Amygdala (tissue), 56 donors: ENCODE data around the gene IGFBP5.

ENCODE experiments used
- DNase-seq, 56 donors: peaks; one replicate each; lab custom pipeline; 2025; lab: John Stamatoyannopoulos, UW

The IGFBP5 gene

DNA sequence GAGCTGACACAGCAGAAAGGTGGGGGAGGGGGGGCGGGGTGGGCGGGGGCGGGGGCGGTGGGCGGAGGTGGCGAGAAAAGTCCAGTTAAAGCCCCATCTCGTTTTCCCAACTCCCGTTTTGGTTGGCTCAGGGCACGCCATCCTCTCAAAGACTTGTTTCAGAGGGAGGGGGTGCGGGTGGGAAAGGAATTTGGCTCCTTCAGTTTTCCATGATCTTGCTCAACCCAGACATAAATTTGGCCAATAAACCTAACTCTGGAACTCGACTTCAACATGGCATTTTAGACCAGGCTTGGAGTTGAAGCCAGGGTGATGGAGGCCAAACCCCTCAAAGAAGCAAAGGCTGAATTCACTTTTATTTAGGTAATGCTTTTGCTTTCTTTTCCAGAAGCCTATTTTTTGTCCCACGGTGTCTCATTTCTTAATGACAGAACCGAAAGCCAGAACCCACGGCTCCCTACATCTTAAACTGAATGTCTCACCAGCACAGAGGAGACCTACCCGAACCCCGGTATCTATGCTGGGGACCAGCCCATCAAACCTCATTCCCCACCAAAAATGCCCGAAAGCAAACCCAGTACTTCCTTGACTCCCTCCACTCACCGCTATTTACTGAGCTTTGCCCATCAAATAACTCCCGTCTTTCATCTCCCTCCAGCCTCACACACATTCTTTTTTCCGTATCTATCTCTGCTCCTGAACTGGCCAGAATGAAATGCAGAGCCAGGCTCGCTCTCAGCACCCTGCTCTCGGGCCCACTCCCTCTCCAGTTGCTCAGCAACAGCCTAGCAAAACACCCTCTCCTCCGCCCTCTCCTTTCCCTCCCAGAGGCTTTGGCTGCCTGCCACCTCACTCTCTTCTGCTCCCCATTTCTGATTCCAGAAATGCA lies 4.3 kb downstream of the IGFBP5 start:
- peak in 45 of 56 donors; percentile 9 to 79 (median 52) for DNase-seq

DNA sequence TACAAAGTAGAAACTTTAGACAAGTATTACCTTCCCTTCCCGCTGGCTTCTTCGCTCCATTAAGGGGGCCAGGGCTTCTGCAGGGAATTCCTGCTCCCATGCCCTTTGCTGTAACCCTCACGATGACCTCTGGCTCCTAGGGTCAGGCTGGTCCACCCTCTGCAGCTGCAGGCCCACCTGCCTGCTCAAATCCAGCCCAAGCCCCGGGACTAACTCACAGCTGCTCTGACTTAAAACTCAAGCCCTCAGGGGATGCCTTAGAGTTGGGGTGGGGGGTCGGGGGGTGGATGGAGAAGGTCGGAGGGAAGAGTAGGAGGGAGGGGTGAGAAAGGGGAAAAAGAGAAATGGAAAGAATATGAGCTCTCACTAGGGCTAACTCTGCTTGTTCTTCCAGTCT lies 4.9 kb downstream of the IGFBP5 start:
- DNase-seq, result no peak

DNA sequence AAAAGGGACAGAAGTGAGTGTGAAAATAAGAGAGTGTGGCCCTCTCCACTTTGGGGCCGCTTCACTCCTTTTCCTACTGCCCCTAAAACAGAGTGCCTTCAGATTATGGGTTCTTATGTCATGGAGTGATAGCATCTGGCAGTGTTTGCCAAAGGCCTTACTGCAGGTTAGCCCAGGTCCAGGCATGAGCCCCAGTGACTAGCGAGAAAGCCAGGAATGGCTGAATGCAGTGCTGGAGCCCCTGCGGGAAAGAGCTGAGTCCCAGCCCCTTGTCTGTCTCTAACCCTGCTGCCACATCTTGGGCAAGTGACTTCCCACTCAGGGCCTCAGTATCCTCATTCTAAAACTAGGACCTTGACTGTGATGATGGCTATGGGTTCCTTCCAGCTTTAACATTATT lies 6.0 kb downstream of the IGFBP5 start:
- no peak for DNase-seq

DNA sequence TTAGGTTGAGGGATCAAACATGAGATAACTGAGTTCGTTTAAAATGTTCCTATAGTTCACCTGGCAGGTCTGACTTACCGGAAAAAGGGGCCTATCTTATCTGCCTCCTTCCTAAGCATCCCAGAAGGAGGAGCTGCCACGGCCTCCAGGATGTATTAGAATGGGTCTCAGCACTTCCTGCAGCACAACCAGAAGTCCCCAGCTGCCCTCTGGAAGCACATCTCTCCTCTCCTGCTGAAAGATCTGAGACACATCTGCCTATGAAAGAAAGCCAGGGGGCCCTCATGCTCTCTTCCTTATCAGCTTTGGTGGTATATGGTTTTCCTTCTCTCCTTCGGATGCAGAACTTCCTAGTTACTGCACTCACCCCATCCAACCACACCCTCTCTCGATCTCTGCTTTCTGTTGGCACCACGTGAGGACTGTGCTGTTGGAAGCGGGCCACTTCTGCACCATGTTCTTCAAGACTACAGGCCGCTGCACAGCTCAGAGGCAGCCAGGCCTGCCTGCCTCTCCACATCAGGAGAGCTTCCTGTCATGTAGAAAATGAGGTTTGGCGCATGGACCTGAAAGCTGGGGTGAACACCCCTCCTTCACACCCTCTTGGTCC lies 6.5 kb downstream of the IGFBP5 start:
- peak in 2 of 56 donors; percentile 16 to 28 for DNase-seq

DNA sequence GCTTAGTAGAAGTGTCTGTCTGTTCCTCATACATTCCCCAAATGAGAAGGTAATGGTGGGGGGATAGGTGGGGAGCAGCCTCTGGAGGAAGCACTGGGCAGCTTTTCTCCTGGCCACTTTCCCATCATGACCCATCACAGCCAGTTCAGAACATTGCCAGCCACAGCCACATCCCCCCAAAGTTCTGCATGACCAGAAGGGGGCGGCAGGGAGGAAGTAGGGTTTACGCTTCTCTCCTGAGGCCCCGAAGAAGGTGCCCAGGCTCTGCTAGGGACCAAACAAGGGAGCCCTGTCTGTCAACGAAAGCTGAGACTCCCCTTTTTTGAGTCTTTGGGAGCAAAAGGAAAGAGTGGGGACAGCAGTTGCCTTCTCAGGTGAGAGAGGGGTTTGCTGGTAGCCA lies 7.7 kb downstream of the IGFBP5 start:
- no peak for DNase-seq

DNA sequence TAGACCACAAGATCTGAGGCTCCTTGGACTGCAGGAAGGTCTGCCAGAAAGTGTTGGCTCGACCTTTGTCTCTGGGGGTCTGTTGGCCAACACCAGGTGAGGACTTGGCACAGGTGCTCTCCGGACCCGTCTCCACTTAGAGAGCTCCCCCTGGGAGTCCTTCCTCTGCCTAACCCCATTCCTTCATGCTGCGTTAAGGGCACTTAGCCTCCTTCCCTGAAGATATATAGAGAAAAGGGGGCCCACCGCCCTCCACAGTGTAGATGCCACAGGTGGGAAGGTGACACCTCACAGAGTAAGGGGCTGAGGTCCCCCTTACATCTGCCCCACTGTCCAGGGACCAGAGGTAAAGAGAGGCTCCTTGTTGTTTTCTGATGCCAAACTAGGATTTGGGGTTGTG lies 8.2 kb downstream of the IGFBP5 start:
- DNase-seq, result no peak

DNA sequence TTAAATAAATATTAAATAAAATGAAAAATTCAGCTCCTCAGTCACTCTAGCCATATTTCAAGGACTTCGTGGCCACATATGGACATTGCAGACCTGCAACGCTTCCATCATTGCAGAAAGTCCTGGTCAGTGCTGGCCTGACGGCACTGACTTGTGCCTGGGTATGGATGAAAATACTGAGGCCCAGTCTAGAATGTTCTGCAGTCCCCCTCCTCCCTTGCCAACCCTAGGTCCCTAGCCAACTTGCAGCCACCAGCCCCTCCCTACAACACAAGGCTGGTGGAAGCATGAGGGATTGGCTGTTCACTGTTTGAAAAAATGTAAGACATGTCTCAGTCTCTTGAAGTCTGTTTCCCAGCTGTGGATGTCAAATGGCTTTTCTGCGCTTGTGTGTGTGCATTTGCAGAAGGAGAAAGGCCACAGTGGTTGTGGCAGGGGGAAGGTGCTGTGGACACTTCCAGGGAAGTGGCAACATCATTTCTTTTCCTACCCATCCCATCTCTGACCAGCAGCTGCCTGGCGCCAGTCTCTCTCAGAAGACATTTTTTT lies 9.9 kb downstream of the IGFBP5 start:
- DNase-seq, result no peak

DNA sequence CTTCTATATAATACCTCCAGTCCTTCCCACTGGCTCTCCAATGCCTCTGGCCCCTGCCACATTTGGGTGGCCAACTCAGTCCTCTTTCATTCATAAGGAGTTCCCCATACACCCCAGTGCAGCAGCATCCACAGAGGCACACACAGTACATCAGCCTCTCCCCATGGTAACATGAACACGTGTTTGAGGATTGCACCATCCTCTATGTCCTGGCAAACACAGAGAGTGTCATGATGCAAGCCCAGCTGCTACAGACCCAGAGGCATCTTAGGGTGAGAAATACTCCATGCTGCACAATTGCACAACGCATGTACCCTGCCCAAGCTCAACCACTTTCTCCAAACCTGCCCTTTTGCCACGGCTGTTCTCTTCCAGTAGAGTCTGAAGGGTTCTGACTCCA lies 11.5 kb downstream of the IGFBP5 start:
- DNase-seq, result peak in 5 of 56 donors; percentile 17 to 28 (median 21)

DNA sequence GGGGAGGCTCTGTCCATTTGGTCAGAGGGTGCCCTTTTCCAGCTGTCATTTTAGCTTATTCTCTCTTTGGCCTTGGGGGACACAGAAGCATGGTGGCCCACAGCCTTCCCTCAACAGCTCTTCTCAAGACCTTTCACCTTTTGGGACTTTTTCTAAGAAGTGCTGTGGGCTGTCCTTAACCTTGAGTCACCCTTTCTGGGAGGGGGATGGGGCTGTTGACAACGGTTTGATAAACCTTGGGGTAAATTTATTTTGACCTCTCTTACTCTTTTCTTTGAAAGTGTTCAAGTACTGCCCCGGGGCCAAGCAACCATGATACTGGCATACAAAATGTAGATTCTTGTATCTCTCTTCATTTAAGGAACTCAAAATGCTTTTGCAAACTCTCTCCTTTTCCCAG lies 13.7 kb downstream of the IGFBP5 start:
- no peak for DNase-seq

DNA sequence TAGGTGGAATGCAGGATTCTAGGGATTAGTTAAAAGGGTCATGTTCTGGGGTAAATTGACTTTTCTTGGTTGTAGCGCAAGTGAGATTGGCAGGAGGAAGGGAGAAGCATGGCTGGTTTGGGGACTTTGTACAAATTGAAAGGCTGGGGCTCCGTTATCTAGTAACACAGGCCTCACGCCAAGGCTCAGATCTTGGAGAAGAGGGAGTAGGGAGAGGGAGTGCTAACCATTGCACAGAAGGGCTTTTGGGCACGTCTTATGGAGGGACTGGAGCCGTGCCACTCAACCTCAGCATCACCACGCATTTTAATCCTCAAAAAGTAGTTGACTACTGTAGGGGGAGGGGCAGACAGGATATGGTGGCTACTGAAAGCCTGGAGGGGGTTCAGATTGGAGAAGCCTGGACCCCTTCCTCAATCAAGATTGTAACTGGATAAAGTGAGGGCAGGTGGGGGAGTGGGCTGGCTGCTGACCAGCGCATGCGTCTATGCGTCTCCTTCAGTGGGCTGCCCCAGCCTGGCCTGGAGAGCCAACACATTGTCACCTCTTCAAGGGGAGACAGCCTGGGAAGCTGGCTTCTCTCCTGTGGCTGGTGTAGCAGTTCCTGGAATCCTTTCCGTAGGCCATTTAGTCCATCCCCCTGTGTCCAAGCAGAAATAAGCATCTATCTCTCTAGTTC lies 14.3 kb downstream of the IGFBP5 start:
- DNase-seq, result no peak

DNA sequence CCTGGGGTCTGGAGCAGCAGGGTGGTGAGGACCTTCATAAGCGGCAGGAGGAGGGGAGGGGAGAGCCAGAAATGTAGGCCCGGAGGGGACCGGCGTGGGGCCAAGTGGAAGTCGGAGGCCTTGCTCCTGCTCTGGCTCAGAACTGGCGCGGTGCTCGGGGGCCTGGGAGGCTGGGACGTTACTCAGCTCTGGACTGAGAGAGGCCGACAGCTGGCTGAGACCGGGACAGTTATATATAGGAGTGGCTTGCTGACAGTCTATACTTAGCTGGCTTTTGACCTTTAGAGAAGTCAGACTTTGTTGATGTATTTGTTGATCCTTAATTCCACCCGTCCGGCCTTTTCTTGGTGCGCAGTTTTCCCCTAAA lies 15.7 kb downstream of the IGFBP5 start:
- no peak for DNase-seq

DNA sequence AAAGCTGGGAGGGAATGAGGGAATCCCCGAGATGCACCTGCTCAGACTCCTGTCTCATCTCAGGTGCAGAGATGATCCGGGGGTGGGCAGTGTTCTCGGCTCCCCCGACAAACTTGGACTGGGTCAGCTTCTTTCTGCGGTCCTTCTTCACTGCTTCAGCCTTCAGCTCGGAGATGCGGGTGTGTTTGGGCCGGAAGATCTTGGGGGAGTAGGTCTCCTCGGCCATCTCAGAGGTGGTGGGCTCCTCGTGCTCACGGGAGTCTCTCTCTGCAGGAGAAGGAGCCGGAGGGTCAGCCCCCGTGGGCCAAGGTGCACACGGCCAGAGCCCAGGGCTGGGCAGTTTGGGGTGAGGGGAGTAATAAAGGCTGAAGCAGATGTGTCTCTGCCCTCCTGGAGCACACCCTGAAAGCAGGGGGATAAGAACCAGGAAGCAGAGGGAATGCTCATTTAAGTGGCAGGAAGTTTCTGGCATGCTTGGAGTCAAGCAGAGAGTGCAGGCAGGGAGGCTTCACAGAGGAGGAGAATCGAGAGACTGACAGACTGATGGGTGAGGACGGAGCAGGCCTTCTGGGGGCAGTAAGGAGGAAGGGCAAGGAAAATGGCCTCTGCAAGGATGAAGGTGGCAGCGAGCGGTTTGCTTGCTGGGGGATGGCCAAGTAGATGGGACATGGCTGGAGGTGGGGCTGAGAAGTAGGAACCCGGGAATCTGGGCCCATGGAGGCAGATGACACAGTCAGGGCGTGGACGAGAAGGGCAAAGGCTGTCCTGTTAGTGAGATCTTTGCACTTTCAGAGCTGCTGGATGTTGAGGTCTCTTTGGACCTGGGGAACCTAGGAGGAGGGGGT lies 16.3 kb downstream of the IGFBP5 start:
- no peak for DNase-seq

DNA sequence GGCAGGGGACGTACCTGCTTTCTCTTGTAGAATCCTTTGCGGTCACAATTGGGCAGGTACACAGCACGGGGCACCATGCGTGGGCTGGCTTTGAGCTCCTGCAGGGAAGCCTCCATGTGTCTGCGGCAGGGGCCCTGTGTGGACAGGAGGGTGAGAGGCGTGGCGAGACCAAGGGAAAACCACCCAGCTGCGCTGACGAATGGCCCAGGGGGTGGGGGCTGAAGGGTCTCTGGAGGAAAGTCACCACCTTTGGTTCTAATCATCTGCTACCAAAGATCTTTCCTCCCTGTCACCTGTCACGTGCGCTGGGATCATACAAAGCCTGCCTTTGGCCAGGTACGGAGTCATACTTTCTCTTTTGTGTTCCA lies 17.3 kb downstream of the IGFBP5 start:
- DNase-seq, result no peak

DNA sequence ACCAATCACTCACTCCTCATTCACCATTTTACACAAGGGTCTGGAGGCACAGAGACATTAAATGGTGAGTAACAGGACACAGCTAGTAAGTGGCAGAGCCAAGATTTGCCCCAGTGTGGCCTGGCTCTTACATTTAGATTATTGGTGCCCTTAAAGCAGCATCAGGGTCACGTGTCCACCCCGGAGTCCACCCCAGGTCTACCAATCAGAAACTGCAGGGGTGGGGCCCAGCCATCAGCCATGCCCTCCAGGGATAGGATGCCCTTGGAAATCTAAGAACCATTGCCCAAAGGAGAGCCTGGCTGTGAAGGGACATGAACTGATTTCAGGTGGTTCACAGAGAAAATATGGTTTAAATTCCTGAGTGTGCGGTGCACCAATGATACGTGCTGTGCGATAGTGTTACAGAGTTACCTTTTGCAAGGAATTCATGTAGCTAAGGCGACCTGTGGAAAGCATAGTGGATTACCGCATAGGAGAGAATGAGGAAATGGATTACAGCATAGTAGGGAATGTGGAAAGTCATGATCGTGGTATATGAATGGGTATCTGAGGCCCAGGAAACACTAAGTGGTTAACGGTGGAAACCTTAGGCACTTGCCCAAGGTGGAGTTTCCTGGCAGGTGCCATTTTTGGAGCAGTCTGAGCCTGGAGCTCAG lies 17.8 kb downstream of the IGFBP5 start:
- DNase-seq, result no peak

DNA sequence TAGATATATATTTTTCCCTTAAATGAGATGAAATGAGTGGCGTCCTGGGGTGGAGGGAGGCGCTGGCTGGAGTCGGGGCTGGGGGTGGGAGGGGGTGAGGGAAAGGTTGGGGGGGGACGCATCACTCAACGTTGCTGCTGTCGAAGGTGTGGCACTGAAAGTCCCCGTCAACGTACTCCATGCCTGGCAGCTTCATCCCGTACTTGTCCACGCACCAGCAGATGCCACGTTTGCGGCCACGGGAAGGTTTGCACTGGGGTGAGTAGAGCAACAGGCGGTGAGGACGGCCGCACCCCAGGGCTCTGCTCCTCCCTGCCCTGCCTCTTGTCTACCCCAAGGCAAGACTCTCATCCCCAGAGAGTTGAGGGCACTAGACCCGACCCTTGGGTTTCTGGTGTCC lies 18.7 kb downstream of the IGFBP5 start:
- no peak for DNase-seq

DNA sequence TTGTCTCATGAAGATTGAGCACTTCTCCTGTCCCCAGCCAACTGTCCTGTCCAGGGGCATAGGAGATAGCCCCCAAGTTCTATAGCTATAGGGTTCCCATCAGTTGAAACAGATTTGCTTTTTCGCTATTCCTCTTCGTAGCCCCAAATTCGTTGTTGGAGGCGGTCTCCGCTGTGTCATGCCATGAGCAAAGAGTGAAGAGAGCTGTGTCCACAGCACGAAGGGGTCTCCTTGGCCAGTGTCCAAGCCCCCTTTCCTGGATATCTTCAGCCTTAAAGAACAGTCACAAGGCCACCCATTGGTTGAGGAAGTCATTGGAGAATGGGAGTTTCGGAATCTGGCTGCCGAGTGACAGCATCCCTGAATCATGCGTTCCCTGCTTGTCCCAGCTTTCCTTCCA lies 21.0 kb downstream of the IGFBP5 start:
- DNase-seq, result no peak

DNA sequence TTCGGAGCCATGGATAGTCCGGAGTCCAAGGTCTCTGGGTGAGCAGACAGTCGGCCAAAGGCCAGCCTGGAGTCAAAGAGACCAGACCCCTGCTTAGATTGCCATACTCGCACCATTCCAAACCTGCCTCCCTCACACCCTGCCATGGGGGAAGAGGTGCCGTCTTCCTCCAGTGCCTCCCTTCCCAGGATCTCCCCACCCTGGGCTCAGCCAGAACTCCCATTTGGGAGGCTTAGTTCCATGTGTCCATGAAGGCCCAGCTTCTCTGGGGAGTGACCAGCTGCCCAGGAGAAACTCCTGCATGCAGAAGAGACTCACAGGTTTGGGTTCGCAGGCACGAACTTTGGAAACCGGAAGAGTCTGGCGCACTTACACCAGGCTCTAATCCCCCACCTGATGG lies 21.7 kb downstream of the IGFBP5 start:
- no peak for DNase-seq

DNA sequence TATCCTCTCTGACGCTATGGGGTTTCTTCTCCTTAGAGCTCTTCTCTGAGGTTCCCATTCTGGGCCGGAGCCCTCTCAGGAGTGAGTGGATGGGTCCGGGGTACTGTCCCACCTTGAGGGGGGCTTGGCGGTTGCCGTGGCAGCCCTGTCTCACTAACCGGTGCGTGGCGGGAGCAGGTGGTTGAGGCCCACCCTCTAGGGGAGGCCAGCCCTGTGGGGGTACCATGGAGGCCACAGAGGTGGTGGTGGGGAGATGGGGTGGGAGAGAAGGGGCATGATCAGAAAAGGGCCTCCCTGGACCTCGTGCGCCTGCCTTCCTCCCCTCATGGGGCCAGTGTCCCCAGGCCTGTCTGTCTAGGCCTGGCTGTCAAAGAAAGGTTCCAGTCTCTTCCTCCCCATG lies 22.3 kb downstream of the IGFBP5 start:
- DNase-seq, result no peak

DNA sequence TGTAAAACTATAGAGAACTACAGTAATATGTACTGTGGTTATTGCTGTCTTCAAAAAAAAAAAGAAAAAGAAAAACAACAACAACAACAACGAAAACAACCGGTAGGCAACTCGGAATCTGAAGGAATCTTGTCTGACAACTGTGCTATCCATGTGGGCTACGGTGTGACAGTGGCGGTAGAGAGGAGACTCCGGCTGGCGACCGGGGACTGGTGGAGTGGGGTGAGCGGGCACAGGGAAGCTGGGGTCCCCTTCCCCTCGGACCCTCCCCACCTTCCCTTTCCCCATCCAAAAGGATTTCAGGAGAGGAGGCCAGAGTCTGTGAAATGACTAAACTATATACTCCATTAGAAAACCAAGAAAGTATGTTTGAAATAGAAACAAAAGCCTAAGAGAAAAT lies 22.9 kb downstream of the IGFBP5 start:
- DNase-seq, result no peak

DNA sequence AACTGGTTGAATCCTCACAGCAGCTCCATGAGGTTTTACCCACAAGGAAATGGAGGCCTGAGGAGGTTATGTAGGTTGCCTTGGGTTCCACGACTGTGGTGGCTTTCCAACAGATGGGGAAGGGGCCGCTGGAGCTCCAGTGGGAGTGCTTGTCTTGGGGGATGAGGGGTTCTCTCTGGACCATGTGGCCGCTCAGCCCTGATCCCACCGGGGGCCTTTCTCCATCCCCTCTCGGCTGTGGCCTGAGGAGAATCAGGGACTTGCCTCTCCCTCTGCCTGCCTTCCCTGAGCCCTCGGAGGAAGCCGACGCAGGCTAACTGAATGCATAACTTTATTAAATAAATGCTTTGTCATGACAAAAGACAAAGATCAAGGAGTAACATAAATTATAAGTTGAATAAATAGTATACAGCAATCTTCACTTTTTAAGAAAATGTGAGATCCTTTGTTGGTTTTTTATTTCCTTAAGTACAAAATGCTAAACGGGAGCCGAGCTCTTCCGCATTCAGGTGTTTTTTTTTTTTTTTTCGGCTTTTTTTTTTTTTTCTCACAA lies 23.5 kb downstream of the IGFBP5 start:
- DNase-seq, result no peak
